COLO668 (cell line): Measurements from ENCODE around the gene RNF115.
A peak's percentile ranks its signal among the peaks of the same experiment; 100 is the strongest.
"Not testable (repeated sequence)": the region's sequence is repeated elsewhere in the genome, so short reads cannot be mapped to it uniquely, and the experiment has no call there.

Source experiments
- DNase-seq: peaks from one replicate; lab custom pipeline; 2025; ENCODE audit not compliant: unreplicated experiment; lab: John Stamatoyannopoulos, UW

Gene RNF115

DNA sequence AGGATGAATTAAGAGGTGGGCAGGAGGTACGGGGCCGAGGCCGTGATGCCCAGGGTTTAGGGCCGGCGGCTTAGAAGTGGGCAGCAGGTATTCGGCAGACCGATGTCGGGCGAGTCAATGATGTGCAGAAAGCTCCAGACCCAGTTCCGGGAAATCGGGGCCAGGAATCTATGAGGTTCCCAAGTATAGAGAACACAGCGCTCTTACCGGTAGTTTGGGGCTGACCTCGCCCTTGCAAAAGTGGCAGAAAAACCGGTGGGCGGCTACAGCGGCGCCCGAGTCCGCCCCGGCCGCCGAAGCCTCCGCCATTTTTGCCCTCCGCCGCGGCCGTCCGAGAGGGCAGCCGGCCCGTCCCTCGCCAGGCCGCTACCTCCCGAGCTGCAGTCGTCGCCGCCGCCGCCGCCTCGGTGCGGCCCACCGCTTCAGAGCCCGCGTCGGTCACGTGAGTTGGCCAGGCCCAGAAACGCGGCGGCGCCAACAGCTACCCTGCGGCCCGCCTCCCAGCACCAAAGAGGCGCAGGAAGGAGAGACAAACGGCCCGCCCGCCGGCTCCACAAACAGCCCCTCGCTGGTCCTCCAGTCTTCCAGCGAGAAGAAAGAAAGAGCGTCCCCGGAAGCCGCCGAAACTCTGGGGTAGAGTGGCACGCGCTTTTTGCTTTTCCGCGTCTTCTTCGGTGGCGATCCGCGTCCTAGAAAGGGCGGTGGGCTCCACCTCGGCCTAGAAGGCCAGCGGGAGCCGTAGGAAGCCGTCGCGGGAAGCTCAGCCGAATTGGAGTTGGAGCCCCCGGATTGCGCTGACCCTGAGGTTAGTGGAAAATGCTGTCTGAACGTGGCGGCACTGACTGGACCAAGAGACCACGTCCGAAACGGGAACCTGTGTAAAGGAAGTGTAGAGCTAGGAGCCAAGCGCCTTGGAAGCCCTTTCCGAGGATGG lies at the start of gene RNF115, which contains the start of gene POLR3C:
TSS of gene RNF115 (minus strand) at position 531 of the 934 bp plus-strand sequence. CDS start at position 309, 222 bp downstream.
TSS of gene POLR3C (plus strand) at position 636 of the 934 bp plus-strand sequence. CDS start 1,577 bp downstream, outside the sequence.
- peak; percentile 95 for DNase-seq

GRCh38 chr1:145871994-145872924 lies 48.4 kb upstream of the RNF115 start:
- peak; percentile 62 for DNase-seq

DNA sequence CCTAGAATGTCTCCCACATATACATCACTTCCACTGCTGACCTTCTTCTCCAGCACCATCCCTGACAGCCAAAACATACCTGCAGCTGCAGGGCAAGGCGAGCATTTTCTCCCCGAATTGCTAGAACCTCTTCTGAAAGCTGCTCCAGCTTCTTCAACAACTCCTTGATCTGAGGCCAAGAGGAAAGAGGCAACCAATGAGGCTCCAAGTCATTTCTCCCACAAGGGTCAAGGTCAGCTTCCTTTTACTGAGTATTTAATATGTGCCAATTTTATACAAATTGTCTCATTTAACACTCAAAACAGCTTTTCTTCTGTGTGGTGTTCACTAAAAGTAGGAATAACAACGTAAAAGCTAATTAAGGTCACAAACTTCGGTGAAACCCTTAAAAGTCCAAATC lies 44.3 kb upstream of the RNF115 start:
- no peak for DNase-seq

DNA sequence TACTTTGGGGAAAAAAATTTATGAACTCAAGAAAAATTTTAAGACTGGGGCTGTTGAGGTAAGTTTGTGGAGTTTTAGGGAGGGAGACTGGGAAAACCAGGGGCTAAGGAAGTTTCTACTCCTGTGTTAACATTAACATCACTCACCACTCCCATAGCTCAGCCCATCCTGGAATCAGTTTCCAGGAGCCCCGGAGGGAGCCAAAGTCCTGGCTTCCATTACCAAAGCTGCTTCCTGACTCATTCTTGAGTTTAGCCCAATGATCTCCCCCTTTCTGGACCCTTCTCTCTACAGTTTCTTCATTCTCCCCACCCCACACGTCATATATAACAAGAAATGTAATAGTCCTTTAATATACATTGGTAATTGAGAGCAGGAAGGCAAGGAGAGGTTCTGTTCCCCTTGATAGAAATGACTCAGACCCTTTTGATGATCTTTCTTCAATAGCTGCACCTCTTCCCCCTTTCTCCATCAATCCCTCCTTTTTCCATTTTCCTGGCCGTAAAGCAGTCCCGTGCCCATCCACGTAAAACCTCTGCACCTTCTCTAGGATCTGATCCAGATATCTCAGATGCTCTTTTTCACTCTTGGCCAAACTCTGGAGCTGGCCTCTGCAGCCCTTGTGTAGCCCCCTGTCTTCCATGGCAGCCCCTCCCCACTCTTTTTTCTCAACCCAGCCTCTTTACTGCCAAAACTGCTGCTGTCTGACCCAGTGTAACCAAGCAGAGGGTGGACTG lies 39.6 kb upstream of the RNF115 start:
- no peak for DNase-seq

GRCh38 chr1:145859491-145860023 lies 35.7 kb upstream of the RNF115 start:
- peak; percentile 88 for DNase-seq

DNA sequence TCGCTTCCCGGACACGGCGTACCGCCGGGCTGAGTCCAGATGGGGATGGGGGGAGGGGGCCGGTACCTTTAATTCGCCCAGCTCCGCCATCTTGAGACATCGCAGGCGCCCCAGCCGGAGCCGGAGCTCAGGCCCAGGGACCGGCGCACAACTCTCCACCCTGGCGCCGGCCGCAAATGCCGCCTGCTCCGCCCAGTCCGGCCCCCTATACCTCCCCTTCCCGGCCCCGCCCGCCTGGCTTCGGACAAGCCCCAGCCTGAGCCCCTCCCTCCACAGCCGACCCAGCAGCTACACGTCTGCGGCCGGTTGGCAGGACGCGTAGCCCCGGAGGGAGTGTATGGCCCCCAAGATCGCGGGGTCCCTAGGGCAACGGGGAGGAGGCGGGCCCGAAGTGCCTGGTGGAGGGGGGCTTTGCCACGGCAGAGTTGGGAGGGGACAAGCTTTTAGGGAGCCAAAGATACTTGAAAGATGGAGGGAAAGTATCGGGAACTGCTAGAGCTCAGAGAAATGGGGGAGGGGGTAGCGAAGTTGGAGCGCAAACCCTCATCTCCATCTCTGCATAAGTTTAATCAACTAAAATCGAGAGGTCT lies 35.1 kb upstream of the RNF115 start, which contains the start of gene PIAS3:
TSS of gene PIAS3 (minus strand) at position 181 of the 590 bp plus-strand sequence. CDS start at position 90, 91 bp downstream.
- DNase-seq = peak; percentile 96

- DNase-seq = peak; percentile 56
Measured at GRCh38 chr1:145858238-145858900, 34.5 kb upstream of the RNF115 start.

DNA sequence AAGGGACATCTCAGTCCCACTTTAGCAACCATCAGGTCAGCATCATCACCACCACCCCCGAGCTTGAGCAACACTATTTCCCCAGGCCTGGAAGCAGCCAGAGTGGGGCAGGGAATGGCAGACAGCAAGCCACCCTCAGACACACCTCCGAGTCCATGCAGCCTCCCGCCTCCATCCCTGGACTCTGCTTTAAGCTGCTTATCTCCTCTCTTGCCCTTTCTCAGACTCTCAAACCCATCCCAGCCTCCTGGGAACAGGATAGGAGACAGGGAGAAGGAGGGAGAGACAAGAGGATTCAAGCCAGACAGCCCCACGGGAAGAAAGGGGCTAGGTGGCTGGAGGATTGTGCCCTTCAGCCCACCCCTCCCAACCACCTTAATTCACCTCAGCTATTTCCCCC lies 33.3 kb upstream of the RNF115 start:
- DNase-seq = no peak

DNA sequence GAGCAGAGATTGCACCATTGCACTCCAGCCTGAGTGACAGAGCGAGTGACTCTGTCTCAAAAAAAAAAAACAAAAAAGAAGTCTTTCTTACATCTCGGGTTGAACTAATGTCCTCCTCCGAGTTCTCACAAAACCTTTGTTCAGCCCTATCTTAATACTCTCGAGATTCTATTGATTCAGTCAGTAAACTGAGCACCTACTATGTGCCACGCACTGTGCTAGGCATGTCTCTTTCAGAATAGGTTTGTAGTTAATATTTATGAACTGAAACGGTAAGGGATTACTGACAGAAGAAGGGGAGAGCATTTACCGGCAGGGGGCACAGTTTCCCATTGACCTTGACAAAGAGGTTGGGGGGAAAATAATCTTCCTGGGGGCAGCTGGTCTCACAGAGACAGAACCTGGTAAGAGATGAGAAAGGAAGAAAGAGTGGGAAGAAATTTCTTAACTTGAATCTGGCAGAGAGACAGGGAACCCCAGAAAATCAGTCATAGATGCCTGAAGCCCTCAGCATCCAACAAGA lies 31.6 kb upstream of the RNF115 start:
- no peak for DNase-seq

DNA sequence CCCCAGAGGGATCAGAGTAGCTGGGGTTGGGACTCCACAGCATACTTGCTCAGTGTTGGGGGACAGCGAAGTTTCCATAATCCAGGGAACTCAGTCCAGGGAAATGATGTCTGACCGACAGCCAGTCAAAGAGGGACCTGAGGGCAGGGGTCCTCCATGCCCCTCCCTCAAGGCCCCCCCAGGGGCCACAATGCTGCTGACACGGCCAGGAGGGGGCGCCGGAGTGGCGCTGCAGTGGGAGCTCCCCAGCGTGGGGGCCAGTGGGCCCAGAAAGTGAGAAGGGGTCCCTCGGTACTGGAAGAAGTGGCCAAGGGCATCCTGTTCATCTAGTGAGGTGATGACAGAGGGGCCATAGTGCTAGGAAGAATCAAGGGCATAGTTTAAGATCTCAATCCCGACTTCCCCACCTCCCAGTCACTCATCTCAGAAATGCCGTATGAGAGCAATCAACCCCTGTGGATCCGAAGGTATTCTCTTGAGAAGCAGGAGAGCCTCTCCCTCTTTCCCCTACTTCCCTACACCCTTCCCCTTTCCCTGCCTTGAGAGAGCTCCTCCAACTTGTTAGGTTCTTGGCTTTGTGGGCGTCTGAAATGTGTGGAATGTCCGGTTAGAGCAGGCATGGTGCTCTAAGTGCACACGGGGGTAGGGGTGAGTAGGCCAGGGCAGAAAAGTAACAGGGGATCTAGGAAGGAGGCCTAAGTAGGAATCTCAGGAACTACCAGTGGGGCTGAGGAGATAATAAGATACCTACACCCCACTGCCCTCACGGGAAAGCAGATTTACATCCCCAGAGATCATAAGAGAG lies 25.7 kb upstream of the RNF115 start:
- DNase-seq = no peak

DNA sequence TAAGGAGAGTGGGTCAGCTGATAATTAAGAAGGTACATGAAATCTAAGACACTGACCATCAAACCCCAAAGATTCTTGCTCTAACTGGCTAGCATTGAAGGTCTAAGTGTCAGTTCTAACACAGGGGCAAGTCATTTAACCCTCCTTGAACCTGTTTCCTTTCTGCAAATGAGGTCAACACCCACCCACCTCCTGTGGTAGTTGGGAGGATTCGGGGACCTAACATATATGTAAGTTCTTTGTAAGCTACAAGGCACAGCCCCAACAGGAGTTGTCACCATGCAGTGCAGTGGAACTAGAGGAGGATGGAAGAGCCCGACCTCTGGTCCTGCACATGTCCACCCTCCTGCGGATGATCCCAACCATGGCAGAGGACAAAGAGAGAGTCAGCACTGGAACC lies 23.9 kb upstream of the RNF115 start:
- DNase-seq = no peak

- peak; percentile 28 for DNase-seq
Measured at GRCh38 chr1:145846201-145846612, 22.3 kb upstream of the RNF115 start.

- DNase-seq = peak; percentile 89
Measured at GRCh38 chr1:145845514-145846161, 21.7 kb upstream of the RNF115 start, which contains the start of gene NUDT17. Gene NUDT17, plus strand, starts transcription at chr1:145845630. Its CDS starts 11 bp downstream, at chr1:145845641.

GRCh38 chr1:145845144-145845513 lies 21.2 kb upstream of the RNF115 start:
- DNase-seq = no peak

- no peak for DNase-seq
Measured at GRCh38 chr1:145843031-145843430, 19.1 kb upstream of the RNF115 start.

DNA sequence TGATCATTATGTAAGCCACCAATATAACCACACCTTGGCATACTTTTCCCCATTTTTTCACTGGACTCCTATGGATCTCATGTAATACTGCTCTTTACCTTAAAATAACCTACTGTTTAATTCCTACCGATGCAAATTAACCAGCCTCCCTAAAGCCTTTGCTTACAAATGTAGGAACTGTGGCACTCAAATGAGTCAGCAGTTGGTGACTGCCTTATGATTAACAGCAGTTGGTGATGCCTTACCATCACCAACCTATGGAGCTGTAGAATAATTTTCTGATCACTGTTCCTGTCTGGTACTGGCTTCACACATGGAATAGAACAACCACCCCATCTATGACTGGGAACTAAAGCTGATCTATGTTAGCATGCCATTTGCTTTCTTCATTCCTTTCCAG lies 13.8 kb upstream of the RNF115 start:
- no peak for DNase-seq

DNA sequence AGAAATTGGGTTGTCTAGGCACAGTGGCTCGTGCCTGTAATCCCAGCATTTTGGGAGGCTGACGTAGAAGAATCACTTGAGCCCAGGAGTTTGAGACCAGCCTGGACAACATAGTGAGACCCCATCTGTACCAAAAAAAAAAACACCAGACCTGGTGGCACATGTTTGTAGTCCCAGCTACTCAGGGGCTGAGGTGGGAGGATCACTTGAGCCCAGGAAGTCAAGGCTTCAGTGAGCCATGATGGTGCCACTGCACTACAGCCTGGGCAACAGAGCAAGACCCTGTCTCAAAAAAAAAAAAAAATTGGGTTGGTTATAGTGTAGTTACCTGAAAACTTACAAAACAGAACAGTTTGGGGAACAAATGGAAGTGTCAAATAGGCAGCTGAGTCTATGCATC lies 6.9 kb upstream of the RNF115 start:
- not testable (repeated sequence) for DNase-seq
